ENCODE measurements around the gene SLC39A9. TPM values are rescaled to one million over a fixed set of nuclear protein-coding genes. Genes with fewer than 3 reads are reported as not detected.

Gene SLC39A9
- total and polyA plus RNA-seq, 2 experiments from 2014 or later, result 23.7 to 36.8 TPM

GRCh38 chr14:69505338-69506240 lies 107.1 kb downstream of the SLC39A9 start:
- DNase-seq (ENCODE audit: low read depth in 1 of 2, low spot score in 1 of 2), result no peak
- TF ChIP-seq CTCF (IDR thresholded peaks at IDR 0.05; ENCODE audit: low read depth, low read length), result no peak
- no peaks in the 10 kb centered on the region for H3K36me3 ChIP-seq
- peaks cover 5% of the 10 kb centered on the region for H3K27me3 ChIP-seq
- no peaks in the 10 kb centered on the region for H3K9me3 ChIP-seq (ENCODE audit: low read depth)
- no peak overlapping the region for H3K4me3 ChIP-seq
- no peak overlapping the region for H3K27ac ChIP-seq
- H3K4me1 ChIP-seq (ENCODE audit: low read depth), result no peaks in the 10 kb centered on the region

DNA sequence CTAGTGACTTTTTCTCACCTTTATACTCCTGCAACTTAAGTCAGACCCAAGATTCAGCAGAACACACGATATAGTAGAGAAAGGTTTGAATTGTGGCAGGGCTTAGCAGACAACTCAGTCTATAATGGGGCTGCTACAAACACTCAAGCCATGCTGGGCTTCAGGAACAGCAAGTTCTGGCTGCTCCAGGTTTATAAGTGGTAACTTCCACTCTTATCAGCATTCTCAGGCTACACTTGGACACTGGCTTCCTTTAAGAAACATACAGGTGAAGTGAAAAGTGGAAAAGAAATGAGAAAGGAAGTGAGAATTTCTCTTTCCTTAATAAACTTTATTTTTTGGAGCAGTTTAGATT lies 107.7 kb downstream of the SLC39A9 start:
- no peaks in the 10 kb centered on the region for H3K4me1 ChIP-seq (ENCODE audit: low read depth)
- no peak for TF ChIP-seq CTCF (IDR thresholded peaks at IDR 0.05; ENCODE audit: low read depth, low read length)
- H3K27me3 ChIP-seq, result peaks cover 3% of the 10 kb centered on the region
- no peaks in the 10 kb centered on the region for H3K36me3 ChIP-seq
- H3K9me3 ChIP-seq (ENCODE audit: low read depth), result no peaks in the 10 kb centered on the region
- no peak for DNase-seq (ENCODE audit: low read depth in 1 of 2, low spot score in 1 of 2)
- no peak overlapping the region for H3K27ac ChIP-seq
- no peak overlapping the region for H3K4me3 ChIP-seq

Other genes with a start within 250 kb of the SLC39A9 start
- gene DCAF5, start 245.6 kb upstream of the SLC39A9 start, total RNA-seq, result 48.7 and 50.0 TPM in 2 replicates
- gene DCAF5, start 245.6 kb upstream of the SLC39A9 start, polyA plus RNA-seq, result 58.2 and 73.3 TPM in 2 replicates
- gene EXD2, start 207.2 kb upstream of the SLC39A9 start, total RNA-seq, result 18.7 and 21.4 TPM in 2 replicates
- gene EXD2, start 207.2 kb upstream of the SLC39A9 start, polyA plus RNA-seq, result 20.3 and 28.7 TPM in 2 replicates
- 5.8 and 15.2 TPM in 2 replicates for gene GALNT16, start 138.5 kb upstream of the SLC39A9 start, total RNA-seq
- 3.4 and 7.7 TPM in 2 replicates for gene GALNT16, start 138.5 kb upstream of the SLC39A9 start, polyA plus RNA-seq
- gene ERH, start 393 bp upstream of the SLC39A9 start, total RNA-seq, result 97.0 and 117 TPM in 2 replicates
- 296 TPM in 2 replicates for gene ERH, start 393 bp upstream of the SLC39A9 start, polyA plus RNA-seq
- gene PLEKHD1, start 86.0 kb downstream of the SLC39A9 start, total RNA-seq, result 0.12 and 0.21 TPM in 2 replicates
- gene PLEKHD1, start 86.0 kb downstream of the SLC39A9 start, polyA plus RNA-seq, result 0.37 TPM in 1 of 2 replicates, not detected in the other
- gene CCDC177, start 176.2 kb downstream of the SLC39A9 start, total RNA-seq, result 0.07 TPM in 1 of 2 replicates, not detected in the other
- gene CCDC177, start 176.2 kb downstream of the SLC39A9 start, polyA plus RNA-seq, result not detected in 2 replicates
- 12.1 and 14.7 TPM in 2 replicates for gene SUSD6, start 212.9 kb downstream of the SLC39A9 start, total RNA-seq
- 8.7 TPM in 2 replicates for gene SUSD6, start 212.9 kb downstream of the SLC39A9 start, polyA plus RNA-seq

Data from cardiac muscle cell (in vitro differentiated cells and primary cell).